ENCODE results near the gene SUSD1.

GRCh38 chr9:112135706-112136105, 39.4 kb downstream of the SUSD1 start:
- TF ChIP-seq CTCF (IDR thresholded peaks at IDR 0.05; ENCODE audit: poor library complexity) (no peak), EZH2phosphoT487 (IDR thresholded peaks at IDR 0.05; ENCODE audit: low read depth, severe bottlenecking, unreplicated experiment) (no peak)
